Endothelial cell of umbilical vein (primary cell): ENCODE measurements around the gene PRKAA1. TPM values are rescaled to one million over a fixed set of nuclear protein-coding genes. Genes with fewer than 3 reads are reported as not detected.

ENCODE experiments used
- BruUV-seq: library from RNA; stranded (reverse); fragments of 400-500 nt; replicated peaks from 2 replicates; lab custom pipeline; 2021; lab: Mats Ljungman, UMichigan
- CTCF ChIA-PET: fragments of 300-600, 350-600 bp; sonication (Branson Sonifier 250); formaldehyde crosslinking; loops from one replicate; lab custom pipeline; 2021; ENCODE audit warnings: antibody characterized with exemption, inconsistent platforms; lab: Charles Lee
- POLR2A ChIA-PET: fragments of 300-600, 350-600 bp; sonication (Branson Sonifier 250); formaldehyde crosslinking; loops from one replicate; lab custom pipeline; 2021; ENCODE audit warnings: antibody characterized with exemption, inconsistent platforms; lab: Charles Lee
- DNase-seq: peaks from one replicate; pipeline ENCODE4 v3.0.0-alpha.2; 2011; ENCODE audit warnings: low read depth, low spot score
- FAIRE-seq: peaks from 2 replicates; lab custom pipeline; 2011; peaks lifted over from hg19 to GRCh38; lab: Jason Lieb, UNC
- H2AFZ ChIP-seq: 2 replicates; pipeline ENCODE4 v1.6.0; 2012; ENCODE audit warnings: low read depth, low read length, control low read depth, inconsistent platforms
- H3K27ac ChIP-seq: 2 replicates; pipeline ENCODE4 v1.5.1; 2011; ENCODE audit warnings: low read depth, mild to moderate bottlenecking, control low read depth, low read length, moderate library complexity; ENCODE audit not compliant: insufficient read depth
- H3K27me3 ChIP-seq, 2 experiments: 2 replicates each; pipeline versions ENCODE4 v1.6.0 to v1.6.1; 2011; ENCODE audit warnings: low read length in 2 of 2, mixed read lengths in 1 of 2; ENCODE audit not compliant: control insufficient read depth in 2 of 2, insufficient read depth in 2 of 2
- H3K36me3 ChIP-seq, 2 experiments: 2 replicates in 1 of 2; 3 replicates in 1 of 2; pipeline ENCODE4 v1.5.1; 2011; ENCODE audit warnings: low read length in 2 of 2, mild to moderate bottlenecking in 1 of 2, moderate library complexity in 1 of 2; ENCODE audit not compliant: control insufficient read depth in 2 of 2, insufficient read depth in 2 of 2; ENCODE audit errors: extremely low read depth in 1 of 2
- H3K4me1 ChIP-seq: 3 replicates; pipeline ENCODE4 v1.5.1; 2011; ENCODE audit warnings: mild to moderate bottlenecking, low read length; ENCODE audit not compliant: control insufficient read depth, insufficient read depth; ENCODE audit errors: extremely low read depth
- H3K4me2 ChIP-seq: 2 replicates; pipeline ENCODE4 v1.6.1; 2011; ENCODE audit warnings: low read length, control low read depth, mixed read lengths; ENCODE audit not compliant: insufficient read depth
- H3K4me3 ChIP-seq, 3 experiments: fragments of 200-600 bp in 1 of 3; sonication (generic), shearing (Covaris generic) in 1 of 3; replicated peaks in 1 of 3; 2 replicates each; pipeline ENCODE4 v1.5.1; 2011 to 2016; ENCODE audit warnings: control low read depth in 3 of 3, low read length in 3 of 3, mild to moderate bottlenecking in 2 of 3, inconsistent platforms in 1 of 3, low read depth in 1 of 3, moderate library complexity in 1 of 3; ENCODE audit not compliant: insufficient read depth in 1 of 3
- H3K79me2 ChIP-seq: 2 replicates; pipeline ENCODE4 v1.6.0; 2012; ENCODE audit warnings: low read length, inconsistent platforms; ENCODE audit not compliant: control insufficient read depth, insufficient read depth
- H3K9ac ChIP-seq: replicated peaks from 2 replicates; pipeline ENCODE3; 2011; ENCODE audit warnings: low read length, control low read depth; ENCODE audit not compliant: insufficient read depth; ENCODE audit errors: extremely low read depth
- H3K9me1 ChIP-seq: replicated peaks from 3 replicates; pipeline ENCODE4 v1.6.0; 2011; ENCODE audit warnings: mild to moderate bottlenecking, low read length; ENCODE audit not compliant: control insufficient read depth, insufficient read depth; ENCODE audit errors: extremely low read depth
- H3K9me3 ChIP-seq: replicated peaks from 2 replicates; pipeline ENCODE4 v1.5.1; 2012; ENCODE audit warnings: low read length, inconsistent platforms; ENCODE audit not compliant: control insufficient read depth, insufficient read depth
- H4K20me1 ChIP-seq: replicated peaks from 2 replicates; pipeline ENCODE3; 2011; ENCODE audit warnings: mild to moderate bottlenecking, low read length; ENCODE audit not compliant: control insufficient read depth, insufficient read depth; ENCODE audit errors: extremely low read depth
- EZH2 ChIP-seq: IDR thresholded peaks from 2 replicates; pipeline ENCODE4 v1.6.1; 2012; ENCODE audit warnings: borderline replicate concordance, low read depth, mild to moderate bottlenecking, moderate library complexity, low read length, inconsistent platforms; ENCODE audit not compliant: severe bottlenecking
- FOS ChIP-seq: IDR thresholded peaks from 2 replicates; pipeline ENCODE4 v1.6.1; 2011; ENCODE audit warnings: mild to moderate bottlenecking, low read length, moderate library complexity, borderline replicate concordance; ENCODE audit not compliant: insufficient read depth
- GATA2 ChIP-seq: IDR thresholded peaks from 2 replicates; pipeline ENCODE4 v1.7.0; 2011; ENCODE audit warnings: low read depth, mild to moderate bottlenecking, moderate library complexity, mixed read lengths, low read length; ENCODE audit not compliant: insufficient read length, insufficient read depth
- JUN ChIP-seq: IDR thresholded peaks from 2 replicates; pipeline ENCODE4 v1.6.1; 2011; ENCODE audit warnings: borderline replicate concordance, low read depth; ENCODE audit not compliant: insufficient read length, insufficient read depth
- MAX ChIP-seq: IDR thresholded peaks from 2 replicates; pipeline ENCODE4 v1.6.1; 2011; ENCODE audit not compliant: insufficient read depth, insufficient read length
- MYC ChIP-seq: IDR thresholded peaks from one replicate; pipeline ENCODE4 v1.6.1; 2011; ENCODE audit warnings: mild to moderate bottlenecking, low read depth, low read length
- POLR2A ChIP-seq: IDR thresholded peaks from 2 replicates; pipeline ENCODE4 v1.6.1; 2012; ENCODE audit warnings: low read depth, mild to moderate bottlenecking, control low read depth, low read length
- POLR2AphosphoS5 ChIP-seq: IDR thresholded peaks from 2 replicates; pipeline ENCODE4 v1.6.1; 2012; ENCODE audit warnings: low read depth, mild to moderate bottlenecking, control low read depth, low read length, moderate library complexity; ENCODE audit not compliant: insufficient read depth
- dilution Hi-C: fragments of 300-500 bp; cut with MboI; formaldehyde crosslinking; loops from one replicate; pipeline ENCODE4 v1.15.0; 2019; ENCODE audit warnings: low sequenced_read_pairs; ENCODE audit not compliant: extremely low pct_ligation_motif_present
- intact Hi-C: fragments of 100-400 bp; cut with micrococcal nuclease; formaldehyde crosslinking; loops from one replicate; pipeline ENCODE4 v1.10.0; 2022
- polyA plus RNA-seq, 4 experiments: library from polyadenylated mRNA; depleted of rRNA in 3 of 4; stranded (reverse) in 3 of 4; unstranded in 1 of 4; fragments of >200 nt; gene quantifications; 2 replicates each; pipeline versions ENCODE4 v1.2.1 to v1.2.3, GENCODE V29; 2011 to 2012; ENCODE audit warnings: missing spikeins in 1 of 4
- total RNA-seq: library from RNA; stranded (reverse); gene quantifications from 2 replicates; pipeline ENCODE4 v1.2.3, GENCODE V29; 2021
- TF ChIP-seq, protein P1 (sequence below), 2 donors: IDR thresholded peaks; 1 replicate in 1 of 2; 2 replicates in 1 of 2; pipeline ENCODE4 v1.5.1; 2011; ENCODE audit warnings: low read length in 2 of 2, mild to moderate bottlenecking in 2 of 2, moderate library complexity in 2 of 2, control low read depth in 1 of 2, inconsistent platforms in 1 of 2, low read depth in 1 of 2; ENCODE audit not compliant: insufficient read depth in 1 of 2; ENCODE audit errors: extremely low read depth in 1 of 2

PRKAA1 gene
- total and polyA plus RNA-seq, 2 donors (not counting 3 experiments of a cell fraction or from before 2014, with no cell fraction given): 37.0 to 83.5 TPM

DNA sequence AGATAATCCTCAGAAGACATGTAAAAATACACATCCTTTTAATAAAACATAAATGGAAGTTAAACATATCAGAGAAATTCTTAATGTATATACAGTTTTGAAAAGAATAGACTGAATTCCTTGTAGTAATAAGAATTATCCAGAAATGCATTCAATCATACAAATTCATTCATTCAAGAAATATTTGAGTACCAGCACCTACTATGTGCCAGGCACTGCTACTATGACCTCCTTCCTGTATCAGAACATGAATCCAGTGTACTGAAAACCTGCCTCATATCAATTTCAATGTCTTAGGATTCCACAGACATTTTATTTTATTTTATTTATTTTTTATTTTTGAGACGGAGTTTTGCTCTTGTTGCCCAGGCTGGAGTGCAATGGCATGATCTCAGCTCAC lies 13.3 kb downstream of the PRKAA1 start:
- TF ChIP-seq, protein P1, sequence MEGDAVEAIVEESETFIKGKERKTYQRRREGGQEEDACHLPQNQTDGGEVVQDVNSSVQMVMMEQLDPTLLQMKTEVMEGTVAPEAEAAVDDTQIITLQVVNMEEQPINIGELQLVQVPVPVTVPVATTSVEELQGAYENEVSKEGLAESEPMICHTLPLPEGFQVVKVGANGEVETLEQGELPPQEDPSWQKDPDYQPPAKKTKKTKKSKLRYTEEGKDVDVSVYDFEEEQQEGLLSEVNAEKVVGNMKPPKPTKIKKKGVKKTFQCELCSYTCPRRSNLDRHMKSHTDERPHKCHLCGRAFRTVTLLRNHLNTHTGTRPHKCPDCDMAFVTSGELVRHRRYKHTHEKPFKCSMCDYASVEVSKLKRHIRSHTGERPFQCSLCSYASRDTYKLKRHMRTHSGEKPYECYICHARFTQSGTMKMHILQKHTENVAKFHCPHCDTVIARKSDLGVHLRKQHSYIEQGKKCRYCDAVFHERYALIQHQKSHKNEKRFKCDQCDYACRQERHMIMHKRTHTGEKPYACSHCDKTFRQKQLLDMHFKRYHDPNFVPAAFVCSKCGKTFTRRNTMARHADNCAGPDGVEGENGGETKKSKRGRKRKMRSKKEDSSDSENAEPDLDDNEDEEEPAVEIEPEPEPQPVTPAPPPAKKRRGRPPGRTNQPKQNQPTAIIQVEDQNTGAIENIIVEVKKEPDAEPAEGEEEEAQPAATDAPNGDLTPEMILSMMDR (IDR thresholded peaks at IDR 0.05; ENCODE audit: extremely low read depth in 1 of 2, insufficient read depth in 1 of 2, low read depth in 1 of 2, low read length in 2 of 2): no peak
- no peak for TF ChIP-seq POLR2A
- no peak for TF ChIP-seq GATA2
- TF ChIP-seq MYC: no peak
- no peak for TF ChIP-seq JUN
- TF ChIP-seq MAX: no peak
- TF ChIP-seq FOS: no peak
- TF ChIP-seq EZH2: no peak
- no peak for TF ChIP-seq POLR2AphosphoS5
- H3K27me3 ChIP-seq: no peaks in the 10 kb centered on the region
- dilution Hi-C loops: no loop called here
- no peaks in the 10 kb centered on the region for H3K9me1 ChIP-seq
- H3K36me3 ChIP-seq: no peaks in the 10 kb centered on the region
- H2AFZ ChIP-seq: no peak overlapping the region
- no peak overlapping the region for H3K9ac ChIP-seq
- intact Hi-C loops: no loop called here
- no peaks in the 10 kb centered on the region for H3K9me3 ChIP-seq
- FAIRE-seq: no peak
- H3K4me2 ChIP-seq: peak overlapping the region; percentile 30
- peaks cover 6% of the 10 kb centered on the region for H3K4me1 ChIP-seq
- H3K79me2 ChIP-seq: peaks cover 99% of the 10 kb centered on the region
- POLR2A ChIA-PET: interaction anchor here (0.6 kb wide), 1 partner anchor 116 kb away, joined by 3 read pairs; no protein-coding TSS in a partner anchor
- CTCF ChIA-PET: no interaction called here
- H3K4me3 ChIP-seq: no peak overlapping the region
- no TSS peak for BruUV-seq
- DNase-seq: no peak
- no peak overlapping the region for H3K27ac ChIP-seq
- H4K20me1 ChIP-seq: peaks cover 19% of the 10 kb centered on the region
